GM12892 (cell line): ENCODE data around the gene KCNH1.

Source experiments
- POLR2A ChIP-seq: IDR thresholded peaks from 2 replicates; pipeline ENCODE4 v1.6.1; 2011; ENCODE audit warnings: low read depth, low read length, control low read depth
- POLR2AphosphoS5 ChIP-seq: IDR thresholded peaks from 2 replicates; pipeline ENCODE4 v1.6.1; 2011; ENCODE audit warnings: low read depth, low read length, control low read depth

DNA sequence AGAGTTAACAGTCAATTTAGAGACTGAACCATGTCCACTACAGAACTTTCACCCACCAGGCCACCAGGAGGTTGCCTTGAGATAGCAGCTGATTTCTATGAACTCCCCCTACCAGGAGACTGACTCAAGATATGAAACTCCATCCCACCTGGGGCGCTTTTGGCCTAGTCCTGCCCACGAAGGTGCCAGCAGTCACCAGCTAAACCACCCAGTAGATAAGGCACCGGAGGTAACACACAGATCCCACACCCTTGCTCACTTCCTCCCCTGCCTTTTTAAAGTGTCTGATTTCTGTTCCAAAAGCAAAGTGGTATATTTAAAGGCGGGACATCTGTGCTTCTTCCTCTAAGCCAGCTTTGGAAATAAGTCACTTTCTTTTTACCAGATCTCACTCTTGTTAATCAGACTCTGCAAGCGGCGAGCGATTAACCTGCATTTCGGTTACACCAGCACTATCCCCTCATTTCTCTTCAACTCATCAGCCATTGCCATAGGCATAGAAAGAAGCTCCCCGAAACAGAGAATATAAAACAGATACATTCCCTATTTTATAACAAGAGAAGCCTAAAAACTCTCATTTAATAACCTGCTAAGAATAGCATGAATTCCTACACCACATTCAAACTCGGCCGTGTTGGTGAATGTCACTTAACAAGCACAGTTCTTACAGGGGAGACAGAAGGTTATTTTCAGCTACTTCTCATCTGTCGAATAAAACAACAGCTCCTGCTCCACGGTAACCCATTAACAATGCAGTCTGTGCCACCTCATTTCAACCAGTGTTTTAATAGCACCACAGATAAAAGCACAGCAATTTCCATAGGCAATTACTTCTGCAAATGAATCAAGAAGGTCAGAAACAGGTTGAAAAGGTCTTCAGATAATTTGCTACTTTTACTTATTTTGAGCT is 318.1 kb downstream of the KCNH1 start:
- TF ChIP-seq POLR2A (no peak), POLR2AphosphoS5 (no peak)
